A549 (cell line): ENCODE data around the gene ZNF391. TPM values are rescaled to one million over a fixed set of nuclear protein-coding genes. Genes with fewer than 3 reads are reported as not detected.
"Not testable (repeated sequence)": the region's sequence is repeated elsewhere in the genome, so short reads cannot be mapped to it uniquely, and the experiment has no call there.

Source experiments
- ATAC-seq, 2 experiments: fragments of 200-7000 bp in 1 of 2; fragments of >200 bp in 1 of 2; cut with Nextera tagmentation in 1 of 2; cut with Tn5 transposase in 1 of 2; 3 replicates each; pipeline versions ENCODE4 v1.8.0 to v1.9.1; 2018 to 2020; ENCODE audit warnings: mild to moderate bottlenecking in 1 of 2, moderate library complexity in 1 of 2
- CTCF ChIA-PET: fragments of 300-600 bp; sonication (Branson Sonifier 250); formaldehyde crosslinking; extraction: SDS; loops from one replicate; lab custom pipeline; 2021; ENCODE audit warnings: antibody characterized with exemption, inconsistent platforms; lab: Yijun Ruan, JAX
- POLR2A ChIA-PET: fragments of 350-600 bp; formaldehyde crosslinking; extraction: SDS; loops from one replicate; lab custom pipeline; 2021; ENCODE audit warnings: antibody characterized with exemption, inconsistent platforms; lab: Yijun Ruan, JAX
- DNase-seq, 2 experiments: peaks; one replicate each; pipeline versions ENCODE4 v3.0.0 to v3.0.0-alpha.2; 2011 to 2016; ENCODE audit warnings: low read depth in 1 of 2, low spot score in 1 of 2
- FAIRE-seq: peaks from 2 replicates; lab custom pipeline; 2011; peaks lifted over from hg19 to GRCh38; lab: Jason Lieb, UNC
- H3K27ac ChIP-seq, 2 experiments: fragments of >200 bp; sonication (Bioruptor Twin); formaldehyde crosslinking; 3 replicates each; pipeline ENCODE4 v1.5.1; 2016 to 2017
- H3K4me1 ChIP-seq: fragments of >200 bp; sonication (Bioruptor Twin); formaldehyde crosslinking; 3 replicates; pipeline ENCODE4 v1.6.1; 2016
- H3K4me2 ChIP-seq: fragments of >200 bp; sonication (Bioruptor Twin); formaldehyde crosslinking; 3 replicates; pipeline ENCODE4 v1.6.1; 2016
- H3K4me3 ChIP-seq: fragments of >200 bp; sonication (Bioruptor Twin); formaldehyde crosslinking; 3 replicates; pipeline ENCODE4 v1.5.1; 2016
- H3K9me3 ChIP-seq: fragments of >200 bp; sonication (Bioruptor Twin); formaldehyde crosslinking; 3 replicates; pipeline ENCODE4 v1.6.1; 2016
- BCL3 ChIP-seq: fragments of >200 bp; sonication (Bioruptor Twin); formaldehyde crosslinking; IDR thresholded peaks from 3 replicates; pipeline ENCODE4 v1.6.1; 2016
- EHF ChIP-seq: fragments of 250-450 bp; sonication (Bioruptor Pico); IDR thresholded peaks from 2 replicates; pipeline ENCODE4 v1.5.0; 2020; ENCODE audit warnings: mild to moderate bottlenecking
- EP300 ChIP-seq, 2 experiments: fragments of >200 bp; sonication (Bioruptor Twin); formaldehyde crosslinking; IDR thresholded peaks; 2 replicates in 1 of 2; 3 replicates in 1 of 2; pipeline ENCODE4 v1.6.1; 2016 to 2017
- FOSB ChIP-seq: fragments of 250-450 bp; sonication (Bioruptor Pico); IDR thresholded peaks from 2 replicates; pipeline ENCODE4 v1.5.0; 2020; ENCODE audit warnings: mild to moderate bottlenecking, moderate library complexity
- FOSL2 ChIP-seq, 2 experiments: fragments of 450-650 bp in 1 of 2; fragments of >200 bp in 1 of 2; sonication (Bioruptor Twin) in 1 of 2; formaldehyde crosslinking; IDR thresholded peaks; 2 replicates each; pipeline versions ENCODE4 v1.5.0 to v1.6.1; 2016 to 2020; ENCODE audit warnings: mild to moderate bottlenecking in 1 of 2, moderate library complexity in 1 of 2
- HDAC2 ChIP-seq: fragments of 200-600 bp; sonication (generic); IDR thresholded peaks from 2 replicates; pipeline ENCODE4 v1.6.1; 2016
- HMGXB4 ChIP-seq: fragments of 250-450 bp; sonication (Bioruptor Pico); IDR thresholded peaks from 2 replicates; pipeline ENCODE4 v1.5.0; 2021; ENCODE audit warnings: mild to moderate bottlenecking, moderate library complexity, borderline replicate concordance
- JUN ChIP-seq, 2 experiments: fragments of >200 bp; sonication (Bioruptor Twin); formaldehyde crosslinking; IDR thresholded peaks; 2 replicates in 1 of 2; 3 replicates in 1 of 2; pipeline ENCODE4 v1.6.1; 2016 to 2017
- NFE2L2 ChIP-seq: fragments of 150-350 bp; conservative IDR thresholded peaks from 2 replicates; pipeline ENCODE4 v1.6.1; 2014; ENCODE audit warnings: low read length
- NR3C1 ChIP-seq: fragments of >200 bp; sonication (Bioruptor Twin); formaldehyde crosslinking; IDR thresholded peaks from 3 replicates; pipeline ENCODE4 v1.6.1; 2017
- PHF8 ChIP-seq: fragments of 200-600 bp; sonication (generic); IDR thresholded peaks from 2 replicates; pipeline ENCODE4 v1.6.1; 2016; ENCODE audit warnings: low read depth, mild to moderate bottlenecking, antibody characterized with exemption, moderate library complexity, borderline replicate concordance
- POLR2A ChIP-seq: IDR thresholded peaks from 2 replicates; pipeline ENCODE4 v1.6.1; 2012; ENCODE audit warnings: mild to moderate bottlenecking, low read length
- RFX5 ChIP-seq: fragments of 450-650 bp; IDR thresholded peaks from 2 replicates; pipeline ENCODE4 v1.7.1; 2014; ENCODE audit warnings: antibody characterized with exemption, mild to moderate bottlenecking, moderate library complexity
- SREBF2 ChIP-seq: fragments of 450-650 bp; IDR thresholded peaks from 2 replicates; pipeline ENCODE4 v1.6.1; 2014; ENCODE audit warnings: mild to moderate bottlenecking, moderate library complexity
- ZNF302 ChIP-seq: fragments of 250-450 bp; sonication (Bioruptor Pico); IDR thresholded peaks from 2 replicates; pipeline ENCODE4 v1.9.0; 2021; ENCODE audit warnings: inconsistent platforms, mild to moderate bottlenecking, moderate library complexity
- ZSCAN20 ChIP-seq: fragments of 250-450 bp; sonication (Bioruptor Pico); IDR thresholded peaks from 2 replicates; pipeline ENCODE4 v1.8.0; 2022; ENCODE audit warnings: mild to moderate bottlenecking, moderate library complexity
- WGBS: methylation state at CpG from one replicate; pipeline ENCODE4 v1.1.6; 2017; ENCODE audit errors: missing lambda C conversion rate; 5-methylcytosine and 5-hydroxymethylcytosine counted together
- polyA plus RNA-seq, 4 experiments: library from polyadenylated mRNA; depleted of rRNA in 3 of 4; stranded (reverse); fragments of >200 nt; fragmentation: RNase III in 1 of 4; extraction: RNeasy Plus Mini Kit Qiagen cat#74134 plus additional on column Dnase treatment in 1 of 4; gene quantifications; 2 replicates in 3 of 4; 3 replicates in 1 of 4; pipeline ENCODE4 v1.2.3, GENCODE V29; 2011 to 2017
- TF ChIP-seq, protein P1 (sequence below): fragments of 150-350 bp; IDR thresholded peaks from 2 replicates; pipeline ENCODE4 v1.6.1; 2014; ENCODE audit warnings: low read depth, mild to moderate bottlenecking, low read length
- TF ChIP-seq, protein P2 (sequence below): fragments of 450-650 bp; IDR thresholded peaks from 2 replicates; pipeline ENCODE4 v1.6.1; 2014; ENCODE audit warnings: antibody characterized with exemption

ZNF391 gene
- polyA plus RNA-seq, 2 of the 4 experiments (the other 2 are of a cell fraction), result 0.48 to 0.52 TPM

DNA sequence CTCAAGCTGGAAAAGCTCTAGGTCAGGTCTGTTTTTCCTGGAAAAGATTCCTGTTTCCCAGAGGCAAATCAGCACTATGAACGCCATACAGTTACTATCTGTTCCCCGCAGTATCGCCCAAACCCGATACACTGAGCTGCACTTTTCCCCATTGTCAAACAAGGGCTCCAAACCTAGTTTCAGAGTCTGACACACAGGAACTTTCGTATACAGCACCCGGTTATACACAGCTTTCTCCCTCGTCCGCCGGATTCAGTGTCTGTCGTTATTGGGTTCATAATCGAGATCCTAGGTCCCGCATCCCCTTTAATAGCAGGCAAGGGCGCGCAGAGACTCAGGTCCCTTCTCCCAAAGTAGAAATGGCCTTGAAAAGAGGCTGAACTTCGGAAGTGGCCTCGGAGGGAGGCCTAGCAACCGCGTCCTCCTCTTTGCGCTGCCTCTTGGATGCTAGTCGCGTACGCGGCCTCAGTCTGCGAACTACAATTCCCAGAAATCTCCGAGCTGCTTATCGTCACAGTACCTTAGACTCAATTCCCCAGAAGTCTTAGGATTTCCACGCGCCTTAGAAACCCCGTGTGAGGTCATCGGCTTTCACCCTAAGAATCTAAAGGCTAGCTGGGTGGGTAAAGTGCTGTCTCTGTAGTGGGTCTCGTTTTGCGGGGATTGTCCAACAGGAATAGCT lies 34.2 kb downstream of the ZNF391 start (continued):
- TF ChIP-seq FOSL2 (IDR thresholded peaks at IDR 0.05) (no peak), FOSL2 (CRISPR knock-in tag; IDR thresholded peaks at IDR 0.05) (no peak)

DNA sequence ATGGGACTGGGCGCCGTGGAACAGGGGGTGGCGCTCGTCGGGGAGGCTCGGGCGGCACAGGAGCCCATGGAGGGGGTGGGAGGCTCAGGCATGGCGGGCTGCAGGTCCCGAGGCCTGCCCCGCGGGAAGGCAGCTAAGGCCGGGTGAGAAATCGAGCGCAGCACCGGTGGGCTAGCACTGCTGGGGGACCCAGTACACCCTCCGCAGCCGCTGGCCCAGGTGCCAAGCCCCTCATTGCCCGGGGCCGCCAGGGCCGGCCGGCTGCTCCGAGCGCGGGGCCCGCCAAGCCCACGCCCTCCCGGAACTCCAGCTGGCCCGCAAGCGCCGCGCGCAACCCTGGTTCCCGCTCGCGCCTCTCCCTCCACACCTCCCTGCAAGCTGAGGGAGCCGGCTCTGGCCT lies 36.3 kb downstream of the ZNF391 start:
- DNase-seq, H3K4me2 ChIP-seq, FAIRE-seq, H3K27ac ChIP-seq, CTCF ChIA-PET, ATAC-seq, H3K4me1 ChIP-seq, POLR2A ChIA-PET, H3K4me3 ChIP-seq, H3K9me3 ChIP-seq: not testable (repeated sequence)
- no CpG with 5 or more reads among the region's 36 CpGs for WGBS

DNA sequence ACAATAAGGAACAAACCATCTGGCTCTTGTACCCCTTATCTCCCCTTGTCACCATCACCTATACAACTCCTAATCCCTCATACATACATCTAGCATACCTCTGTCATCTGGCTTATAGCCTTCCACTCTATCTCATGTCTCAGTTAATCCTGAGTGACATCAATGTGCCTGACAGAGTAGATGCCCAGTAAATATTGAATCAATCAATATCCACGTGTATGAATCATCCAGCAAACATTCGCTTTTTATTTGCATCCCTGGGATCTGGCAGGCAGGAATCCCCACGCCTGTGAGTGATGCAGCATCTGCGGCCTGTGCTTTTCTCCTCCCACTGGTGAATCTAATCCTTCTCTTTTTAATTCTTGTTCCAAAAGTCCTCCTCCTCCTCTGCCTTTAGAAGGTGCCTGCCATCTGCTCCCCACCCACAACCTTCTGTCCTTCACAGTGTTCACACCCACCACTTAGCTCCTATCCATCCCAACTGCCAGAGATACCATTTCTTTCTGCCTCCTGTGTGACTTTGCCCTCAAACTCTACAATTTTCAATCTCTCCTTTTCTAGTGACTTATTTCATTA lies 37.6 kb downstream of the ZNF391 start:
- FAIRE-seq (no peak), DNase-seq (no peak), ATAC-seq (no peak)
- CTCF ChIA-PET, result no interaction called here
- POLR2A ChIA-PET, result interaction anchor here (0.5 kb wide), 1 partner anchor 122 kb away, joined by 3 read pairs; no protein-coding TSS in a partner anchor
- Histone ChIP-seq H3K4me1 (no peaks in the 10 kb centered on the region), H3K4me2 (no peak overlapping the region), H3K9me3 (no peaks in the 10 kb centered on the region; the same call in 2 of the 3 replicates), H3K4me3 (no peak overlapping the region), H3K27ac (no peak overlapping the region)
- 26% methylated on average over 4 of the region's 4 CpGs for WGBS
- TF ChIP-seq ZSCAN20 (CRISPR knock-in tag) (no peak), NR3C1 (no peak), JUN (IDR thresholded peaks at IDR 0.05) (no peak), NFE2L2 (no peak), RFX5 (no peak), HMGXB4 (CRISPR knock-in tag) (no peak), BCL3 (no peak), PHF8 (no peak), HDAC2 (no peak), POLR2A (no peak), SREBF2 (no peak)
- TF ChIP-seq, protein P1, sequence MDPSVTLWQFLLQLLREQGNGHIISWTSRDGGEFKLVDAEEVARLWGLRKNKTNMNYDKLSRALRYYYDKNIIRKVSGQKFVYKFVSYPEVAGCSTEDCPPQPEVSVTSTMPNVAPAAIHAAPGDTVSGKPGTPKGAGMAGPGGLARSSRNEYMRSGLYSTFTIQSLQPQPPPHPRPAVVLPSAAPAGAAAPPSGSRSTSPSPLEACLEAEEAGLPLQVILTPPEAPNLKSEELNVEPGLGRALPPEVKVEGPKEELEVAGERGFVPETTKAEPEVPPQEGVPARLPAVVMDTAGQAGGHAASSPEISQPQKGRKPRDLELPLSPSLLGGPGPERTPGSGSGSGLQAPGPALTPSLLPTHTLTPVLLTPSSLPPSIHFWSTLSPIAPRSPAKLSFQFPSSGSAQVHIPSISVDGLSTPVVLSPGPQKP, result no peak

DNA sequence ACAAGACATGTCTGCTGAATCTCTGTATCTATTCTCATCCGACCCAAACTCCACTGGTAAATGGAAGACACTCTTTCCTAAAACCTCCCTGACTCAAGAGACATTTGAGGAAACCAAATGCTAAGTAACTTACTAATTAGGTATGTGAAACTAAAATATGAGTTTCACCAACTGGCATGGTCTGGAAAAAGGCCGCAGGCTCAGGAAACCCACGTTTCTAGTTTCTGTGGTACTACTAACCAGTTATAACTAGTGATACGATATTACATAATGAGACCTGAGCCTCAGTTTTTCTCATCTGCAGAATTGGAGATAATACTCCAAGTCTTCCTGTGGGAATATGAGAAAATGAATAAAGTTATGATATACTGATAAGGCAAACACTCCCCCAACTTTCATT lies 39.9 kb downstream of the ZNF391 start:
- POLR2A ChIA-PET, result no interaction called here
- ATAC-seq (no peak), FAIRE-seq (no peak), DNase-seq (no peak)
- 10% methylated on average over 4 of the region's 4 CpGs for WGBS
- Histone ChIP-seq H3K27ac (no peak overlapping the region), H3K4me1 (no peaks in the 10 kb centered on the region), H3K4me2 (no peak overlapping the region), H3K4me3 (no peak overlapping the region), H3K9me3 (no peaks in the 10 kb centered on the region; the same call in 2 of the 3 replicates)
- no peak for TF ChIP-seq EHF
- no peak for TF ChIP-seq ZNF302
- TF ChIP-seq, protein P2, sequence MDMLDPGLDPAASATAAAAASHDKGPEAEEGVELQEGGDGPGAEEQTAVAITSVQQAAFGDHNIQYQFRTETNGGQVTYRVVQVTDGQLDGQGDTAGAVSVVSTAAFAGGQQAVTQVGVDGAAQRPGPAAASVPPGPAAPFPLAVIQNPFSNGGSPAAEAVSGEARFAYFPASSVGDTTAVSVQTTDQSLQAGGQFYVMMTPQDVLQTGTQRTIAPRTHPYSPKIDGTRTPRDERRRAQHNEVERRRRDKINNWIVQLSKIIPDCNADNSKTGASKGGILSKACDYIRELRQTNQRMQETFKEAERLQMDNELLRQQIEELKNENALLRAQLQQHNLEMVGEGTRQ, result no peak
- no peak for TF ChIP-seq EP300 (IDR thresholded peaks at IDR 0.05)
- TF ChIP-seq FOSB, result no peak
- CTCF ChIA-PET, result no interaction called here
